Putamen (tissue), 1 donor: ENCODE measurements around the gene ZNF91.
"Not testable (repeated sequence)": the region's sequence is repeated elsewhere in the genome, so short reads cannot be mapped to it uniquely, and the experiment has no call there.

ENCODE experiments used
- DNase-seq: peaks from one replicate; pipeline ENCODE4 v3.0.0-alpha.2; 2016; ENCODE audit warnings: low spot score

ZNF91 gene

GRCh38 chr19:23318941-23319340 lies 76.3 kb downstream of the ZNF91 start:
- DNase-seq: not testable (repeated sequence)

- DNase-seq: peak; percentile 34
These were observed 77.1 kb downstream of the ZNF91 start for GRCh38 chr19:23318143-23318542.

GRCh38 chr19:23315286-23315685 lies 80.0 kb downstream of the ZNF91 start:
- DNase-seq: no peak

GRCh38 chr19:23314505-23315251 lies 80.6 kb downstream of the ZNF91 start:
- peak; percentile 52 for DNase-seq

- no peak for DNase-seq
These were observed 82.1 kb downstream of the ZNF91 start for GRCh38 chr19:23313196-23313595.

- DNase-seq: no peak
These were observed 82.8 kb downstream of the ZNF91 start for GRCh38 chr19:23312515-23312914.

GRCh38 chr19:23311551-23311950 lies 83.7 kb downstream of the ZNF91 start:
- no peak for DNase-seq

- DNase-seq: no peak
These were observed 84.5 kb downstream of the ZNF91 start for GRCh38 chr19:23310729-23311211.

- DNase-seq: no peak
These were observed 85.3 kb downstream of the ZNF91 start for GRCh38 chr19:23309926-23310325.

- no peak for DNase-seq
These were observed 89.7 kb downstream of the ZNF91 start for GRCh38 chr19:23305555-23305954.

- DNase-seq: no peak
These were observed 91.0 kb downstream of the ZNF91 start for GRCh38 chr19:23304238-23304637.

GRCh38 chr19:23294141-23294540 lies 101.1 kb downstream of the ZNF91 start:
- DNase-seq: no peak

GRCh38 chr19:23289966-23290365 lies 105.3 kb downstream of the ZNF91 start:
- DNase-seq: not testable (repeated sequence)
